SK-N-SH treated with all-trans-retinoic acid at 6 μM for 48 hours (cell line): ENCODE data around the gene RAI14.

ENCODE experiments used
- OSR1 ChIP-seq: fragments of 250-450 bp; sonication (Bioruptor Pico); IDR thresholded peaks from 2 replicates; pipeline ENCODE4 v1.8.0; 2022; ENCODE audit warnings: moderate library complexity, mild to moderate bottlenecking, inconsistent platforms
- ZFP30 ChIP-seq: fragments of 450-650 bp; formaldehyde crosslinking; IDR thresholded peaks from 2 replicates; pipeline ENCODE4 v1.5.0; 2022; ENCODE audit warnings: mild to moderate bottlenecking, moderate library complexity
- TF ChIP-seq, protein P1 (sequence below): fragments of 250-450 bp; sonication (Bioruptor Pico); IDR thresholded peaks from 2 replicates; pipeline ENCODE4 v1.5.1; 2020; ENCODE audit warnings: low read depth, mild to moderate bottlenecking, moderate library complexity

DNA sequence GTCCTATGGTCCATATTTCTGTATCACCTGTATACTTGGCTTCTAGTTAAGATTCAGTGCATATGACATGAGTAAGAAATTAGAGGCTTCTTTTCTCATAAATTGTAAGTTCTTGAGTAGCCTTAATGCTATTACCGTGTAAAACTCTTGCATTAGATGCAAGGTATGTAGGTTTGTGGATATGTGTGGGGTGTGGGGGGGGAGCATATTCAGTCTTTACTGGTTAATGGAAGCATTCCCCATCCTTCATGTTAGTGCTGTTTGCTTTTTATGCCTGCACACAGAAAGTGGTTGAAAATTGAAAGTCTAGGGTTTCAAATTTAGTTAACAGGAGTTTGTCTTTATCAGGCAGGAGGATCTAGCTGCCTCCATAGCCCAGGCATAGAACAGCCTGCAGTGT lies 16.1 kb downstream of the RAI14 start:
- no peak for TF ChIP-seq ZFP30 (CRISPR knock-in tag)
- TF ChIP-seq OSR1 (CRISPR knock-in tag), result no peak
- TF ChIP-seq, protein P1, sequence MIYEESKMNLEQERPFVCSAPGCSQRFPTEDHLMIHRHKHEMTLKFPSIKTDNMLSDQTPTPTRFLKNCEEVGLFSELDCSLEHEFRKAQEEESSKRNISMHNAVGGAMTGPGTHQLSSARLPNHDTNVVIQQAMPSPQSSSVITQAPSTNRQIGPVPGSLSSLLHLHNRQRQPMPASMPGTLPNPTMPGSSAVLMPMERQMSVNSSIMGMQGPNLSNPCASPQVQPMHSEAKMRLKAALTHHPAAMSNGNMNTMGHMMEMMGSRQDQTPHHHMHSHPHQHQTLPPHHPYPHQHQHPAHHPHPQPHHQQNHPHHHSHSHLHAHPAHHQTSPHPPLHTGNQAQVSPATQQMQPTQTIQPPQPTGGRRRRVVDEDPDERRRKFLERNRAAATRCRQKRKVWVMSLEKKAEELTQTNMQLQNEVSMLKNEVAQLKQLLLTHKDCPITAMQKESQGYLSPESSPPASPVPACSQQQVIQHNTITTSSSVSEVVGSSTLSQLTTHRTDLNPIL, result no peak
